GM18909 (cell line): ENCODE results near the gene MSI2.

Experiments
- ATAC-seq: cut with Tn5 transposase; IDR thresholded peaks from one replicate; pipeline ENCODE4 v1.9.1; 2021; ENCODE audit warnings: mild to moderate bottlenecking; ENCODE audit not compliant: unreplicated experiment, poor library complexity

Gene MSI2

GRCh38 chr17:57406131-57406980 is 150.0 kb downstream of the MSI2 start:
- ATAC-seq, result no peak

- ATAC-seq, result no peak
Observed at GRCh38 chr17:57406981-57407286, 150.6 kb downstream of the MSI2 start.

- ATAC-seq, result no peak
Observed at GRCh38 chr17:57407287-57408070, 151.2 kb downstream of the MSI2 start.

DNA sequence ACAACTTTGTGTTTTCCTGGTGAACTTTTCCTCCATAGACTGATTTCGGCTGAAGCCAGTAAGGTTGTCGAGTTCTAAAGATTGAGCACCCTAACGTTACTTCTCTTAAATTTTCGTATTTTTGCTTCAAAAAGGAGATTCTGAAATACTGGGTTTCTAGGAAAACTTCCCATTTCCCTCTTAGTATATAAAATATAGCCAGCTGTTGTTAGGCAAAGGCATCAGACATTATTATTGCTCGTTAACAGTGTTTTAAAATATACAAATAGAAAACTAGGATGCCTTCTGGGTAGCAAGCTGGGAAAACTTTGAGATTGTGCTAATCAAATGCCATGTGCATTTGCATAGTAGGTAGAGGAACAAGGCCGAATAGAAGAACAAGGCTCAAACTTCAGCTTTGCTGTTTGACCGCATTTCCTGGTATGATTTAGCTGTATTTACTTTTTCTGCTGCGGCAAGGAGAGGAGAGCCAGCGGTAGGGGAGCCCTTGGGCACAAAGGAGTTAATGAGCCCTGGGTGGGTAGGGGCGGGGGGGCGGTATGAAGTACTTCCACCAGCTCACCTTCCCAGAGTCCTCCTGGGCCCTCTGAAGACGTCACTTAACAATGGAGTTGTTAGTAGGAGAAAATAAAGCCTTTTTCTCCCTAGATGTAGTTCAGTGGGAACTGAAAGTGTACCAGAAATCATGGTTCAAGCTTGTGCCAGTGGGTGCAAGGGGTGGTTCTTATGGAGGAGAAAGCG is 151.9 kb downstream of the MSI2 start:
- peak; percentile 46 for ATAC-seq

DNA sequence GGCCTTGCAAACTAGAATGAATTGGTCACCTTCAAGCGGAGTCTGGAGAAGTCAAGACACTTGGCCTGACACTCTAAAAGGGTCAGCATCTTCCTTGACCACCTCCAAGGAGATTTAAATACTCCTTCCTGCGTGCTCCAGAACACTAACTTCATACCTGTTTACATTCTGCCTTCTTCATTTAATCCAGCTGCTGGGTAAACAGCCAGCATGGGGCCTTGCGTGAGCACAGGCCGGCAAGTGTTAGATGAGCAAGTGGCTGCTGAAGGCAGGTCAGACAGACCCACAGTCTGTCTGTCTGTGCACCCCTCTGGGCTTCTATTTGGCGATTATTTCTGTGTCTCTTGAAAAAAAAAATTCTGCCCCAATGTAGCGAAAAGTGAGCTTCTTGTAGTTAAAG is 153.8 kb downstream of the MSI2 start:
- ATAC-seq, result no peak

DNA sequence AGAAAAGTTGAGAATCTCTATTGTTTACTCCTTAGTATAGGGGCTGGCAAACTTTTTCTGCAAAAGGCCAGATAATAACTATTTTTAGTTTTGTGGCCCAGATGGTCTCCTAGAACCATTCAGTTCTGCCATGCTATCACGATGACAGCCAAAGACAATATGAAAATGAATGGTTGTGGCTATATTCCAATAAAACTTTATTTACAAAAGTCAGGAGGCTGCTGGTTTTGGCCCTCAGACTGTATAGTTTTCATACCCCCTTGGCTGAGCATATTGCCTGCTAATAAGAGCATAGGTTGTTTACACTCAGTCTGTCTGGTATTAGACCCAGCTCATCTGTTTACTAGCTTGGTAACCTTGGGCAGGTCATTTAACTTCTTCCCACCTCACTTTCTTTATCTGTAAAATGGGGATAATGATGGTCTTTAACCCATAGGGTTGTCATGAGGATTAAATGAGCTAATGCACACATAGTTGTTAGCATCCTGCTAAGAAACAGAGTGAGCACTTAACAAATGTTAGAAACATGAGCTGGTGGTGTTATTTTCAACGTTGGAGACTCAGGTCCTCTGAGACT is 156.3 kb downstream of the MSI2 start:
- ATAC-seq, result no peak

GRCh38 chr17:57413848-57414651 is 157.7 kb downstream of the MSI2 start:
- no peak for ATAC-seq

DNA sequence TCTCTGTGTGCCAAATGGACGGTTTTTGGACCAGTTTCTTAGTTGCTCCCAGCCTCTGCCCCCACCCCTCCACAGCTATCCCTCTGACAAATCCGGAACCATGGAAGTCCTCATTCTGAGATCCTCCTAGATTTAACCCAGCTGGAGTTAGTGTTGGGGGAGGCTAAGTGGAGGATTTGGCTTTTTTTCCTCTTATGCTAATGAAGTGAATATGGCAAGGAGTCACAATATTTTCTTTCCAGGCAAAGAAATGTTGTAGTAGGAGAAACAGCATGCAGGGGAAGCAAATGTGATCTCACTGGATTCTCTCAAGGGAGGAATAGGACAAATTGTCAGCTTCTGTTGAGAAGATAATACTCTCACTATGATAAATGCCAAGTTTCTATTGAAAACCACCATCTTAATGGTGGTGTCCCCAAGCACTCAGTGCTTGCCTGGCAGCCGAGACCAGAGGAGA is 159.5 kb downstream of the MSI2 start:
- no peak for ATAC-seq

- ATAC-seq, result no peak
Observed at GRCh38 chr17:57416369-57416768, 160.0 kb downstream of the MSI2 start.

DNA sequence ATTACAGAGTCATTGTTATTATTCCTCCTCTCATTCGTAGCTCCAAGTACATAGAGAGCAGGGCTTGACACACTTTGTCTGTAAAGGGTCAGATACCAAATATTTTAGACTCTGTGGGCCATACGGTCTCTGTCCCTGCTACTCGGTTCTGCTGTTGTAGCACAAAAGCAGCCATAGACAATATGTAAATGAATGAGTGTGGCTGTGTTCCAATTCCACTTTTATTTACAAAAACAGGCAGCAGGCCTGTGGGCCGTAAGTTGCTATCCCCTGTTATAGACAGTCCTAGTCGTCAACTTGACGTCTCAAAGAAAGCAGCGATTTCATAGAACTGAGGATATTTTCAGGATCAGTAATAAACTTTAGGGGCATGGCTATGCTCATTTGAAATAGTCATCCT is 161.6 kb downstream of the MSI2 start:
- no peak for ATAC-seq

GRCh38 chr17:57418463-57419246 is 162.3 kb downstream of the MSI2 start:
- no peak for ATAC-seq

GRCh38 chr17:57419940-57420550 is 163.7 kb downstream of the MSI2 start:
- ATAC-seq, result no peak

- ATAC-seq, result no peak
Observed at GRCh38 chr17:57420734-57421717, 164.7 kb downstream of the MSI2 start.

DNA sequence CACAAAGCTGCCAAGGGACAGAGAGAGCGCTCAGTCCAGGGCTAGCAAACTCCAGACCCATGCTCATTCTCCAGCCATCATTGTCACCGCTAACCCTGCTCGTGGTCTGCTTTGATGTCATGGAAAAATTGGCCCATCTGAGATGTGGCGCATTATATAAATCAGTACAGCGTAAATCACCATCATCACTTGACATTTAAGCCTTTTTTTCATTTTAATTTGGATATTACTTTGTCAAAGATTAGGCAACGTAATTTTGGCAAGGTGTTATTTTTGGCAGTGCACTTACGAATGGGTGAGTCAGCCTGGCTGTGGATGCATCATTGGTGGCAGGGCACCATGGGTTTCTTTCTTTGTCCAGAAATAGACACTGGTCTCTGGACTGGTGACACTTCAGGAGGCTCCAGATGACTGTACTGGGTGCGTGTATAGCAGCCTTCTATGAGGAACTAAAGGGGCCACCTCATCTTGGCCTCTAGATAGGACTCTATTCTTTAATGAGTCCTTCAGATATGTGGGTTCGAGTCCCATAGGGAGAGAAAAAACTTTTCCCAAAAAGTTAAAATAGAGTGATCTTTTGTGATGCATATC is 166.3 kb downstream of the MSI2 start:
- ATAC-seq, result peak; percentile 75

- no peak for ATAC-seq
Observed at GRCh38 chr17:57423541-57423940, 167.2 kb downstream of the MSI2 start.

DNA sequence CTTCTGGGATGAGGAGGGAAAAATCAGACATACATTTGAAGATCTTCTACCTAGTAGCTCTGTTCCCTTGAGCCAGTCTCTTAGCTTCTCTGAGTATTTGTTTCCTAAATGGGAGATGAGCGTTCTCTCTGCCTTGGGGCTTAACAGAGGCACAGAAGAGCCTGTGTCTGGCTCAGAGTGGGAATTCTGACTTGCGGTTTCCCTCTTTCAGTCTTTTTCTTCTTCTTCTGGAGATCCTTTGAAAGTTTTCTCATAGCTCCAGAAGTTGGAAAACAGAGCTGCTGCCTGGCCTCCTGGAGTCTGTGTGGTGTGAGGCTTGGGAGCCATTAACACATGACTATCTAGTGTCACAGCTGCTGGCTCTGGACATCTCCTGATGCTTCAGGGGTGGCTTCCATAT is 167.9 kb downstream of the MSI2 start:
- ATAC-seq, result no peak

GRCh38 chr17:57424777-57425188 is 168.5 kb downstream of the MSI2 start:
- ATAC-seq, result no peak
